ENCODE results near the gene PHF19.
A peak's percentile ranks its signal among the peaks of the same experiment; 100 is the strongest.

Gene PHF19

GRCh38 chr9:120855827-120856670 lies 20.9 kb downstream of the PHF19 start:
- DNase-seq (ENCODE audit: low read depth in 4 of 4, low spot score in 1 of 4) = no peak

GRCh38 chr9:120854596-120855327 lies 22.2 kb downstream of the PHF19 start:
- DNase-seq (ENCODE audit: low read depth in 4 of 4, low spot score in 1 of 4) = no peak

DNA sequence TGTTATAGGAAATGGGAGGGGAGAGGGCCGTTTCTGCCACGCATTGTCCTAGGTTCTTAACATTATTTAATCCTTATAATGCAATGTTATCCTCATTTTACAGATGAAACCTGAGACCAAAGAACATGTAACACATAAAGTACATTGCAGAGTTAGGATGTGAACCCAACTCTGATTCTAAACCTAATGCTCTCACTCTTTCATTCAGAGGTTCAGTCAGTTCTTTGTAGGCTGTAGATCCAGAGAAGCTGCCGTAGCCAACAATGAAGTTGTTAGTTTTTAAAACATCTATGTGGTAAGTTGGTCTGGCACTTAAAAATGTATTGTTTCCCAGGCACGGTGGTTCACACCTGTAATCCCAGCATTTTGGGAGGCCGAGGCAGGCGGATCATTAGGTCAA lies 23.8 kb downstream of the PHF19 start:
- DNase-seq (ENCODE audit: low read depth in 4 of 4, low spot score in 1 of 4) = no peak

GRCh38 chr9:120852240-120853010 lies 24.6 kb downstream of the PHF19 start:
- no peak for DNase-seq (ENCODE audit: low read depth in 4 of 4, low spot score in 1 of 4)

- DNase-seq (ENCODE audit: low read depth in 4 of 4, low spot score in 1 of 4) = no peak
These were observed 25.5 kb downstream of the PHF19 start for GRCh38 chr9:120851449-120851848.

DNA sequence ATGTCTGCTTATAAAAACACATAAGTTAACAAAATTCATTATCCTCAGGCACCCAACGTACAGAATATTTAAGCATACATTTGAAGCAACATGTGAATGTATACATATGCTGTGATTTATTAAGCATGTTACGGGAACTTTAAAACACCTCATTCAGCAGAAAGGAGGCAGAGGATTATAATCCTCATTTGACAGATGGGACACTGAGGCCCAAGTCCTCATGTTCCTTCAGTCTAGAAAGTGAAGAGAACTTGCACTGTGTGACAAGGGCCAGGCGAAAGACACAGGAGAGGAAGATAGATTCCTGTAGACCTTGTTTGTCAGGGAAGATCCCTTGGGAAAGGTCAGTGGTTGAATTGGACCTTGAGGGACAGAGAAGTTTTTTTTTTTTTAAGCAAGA lies 26.7 kb downstream of the PHF19 start:
- no peak for DNase-seq (ENCODE audit: low read depth in 4 of 4, low spot score in 1 of 4)

GRCh38 chr9:120846906-120847305 lies 30.1 kb downstream of the PHF19 start:
- no peak for DNase-seq (ENCODE audit: low read depth in 4 of 4, low spot score in 1 of 4)

DNA sequence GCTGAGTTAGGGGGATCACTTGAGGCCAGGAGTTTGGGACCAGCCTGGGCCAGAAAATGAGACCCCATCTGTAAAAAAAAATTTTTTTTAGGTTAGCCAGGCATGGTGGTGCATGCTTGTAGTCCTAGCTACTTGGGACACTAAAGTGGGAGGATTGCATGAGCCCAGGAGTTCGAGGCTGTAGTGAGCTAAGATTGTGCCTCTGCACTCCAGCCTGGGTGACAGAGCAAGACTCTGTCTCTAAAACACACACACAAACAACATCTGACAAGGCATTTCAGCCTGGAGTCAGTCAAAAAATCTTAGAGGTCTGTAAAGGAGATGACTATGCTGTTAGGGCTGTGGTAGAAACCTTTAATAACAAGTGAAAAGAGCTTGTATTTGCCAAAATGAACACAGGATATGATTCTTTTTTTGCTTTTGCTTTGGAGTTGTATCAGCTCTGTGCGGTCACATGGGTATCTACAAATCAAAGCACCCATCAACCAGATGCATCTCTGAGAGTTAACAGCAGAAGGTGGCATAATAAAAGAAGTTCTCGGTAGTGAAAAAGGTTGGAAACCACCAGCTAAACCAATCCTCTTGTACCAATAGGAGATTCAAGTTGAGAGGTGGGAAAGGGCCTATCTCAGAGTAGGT lies 30.6 kb downstream of the PHF19 start:
- no peak for DNase-seq (ENCODE audit: low read depth in 4 of 4, low spot score in 1 of 4)

- peak in 2 of 4 experiments; percentile 23 to 43 for DNase-seq (ENCODE audit: low read depth in 4 of 4, low spot score in 1 of 4)
These were observed 31.7 kb downstream of the PHF19 start for GRCh38 chr9:120845255-120845654.

DNA sequence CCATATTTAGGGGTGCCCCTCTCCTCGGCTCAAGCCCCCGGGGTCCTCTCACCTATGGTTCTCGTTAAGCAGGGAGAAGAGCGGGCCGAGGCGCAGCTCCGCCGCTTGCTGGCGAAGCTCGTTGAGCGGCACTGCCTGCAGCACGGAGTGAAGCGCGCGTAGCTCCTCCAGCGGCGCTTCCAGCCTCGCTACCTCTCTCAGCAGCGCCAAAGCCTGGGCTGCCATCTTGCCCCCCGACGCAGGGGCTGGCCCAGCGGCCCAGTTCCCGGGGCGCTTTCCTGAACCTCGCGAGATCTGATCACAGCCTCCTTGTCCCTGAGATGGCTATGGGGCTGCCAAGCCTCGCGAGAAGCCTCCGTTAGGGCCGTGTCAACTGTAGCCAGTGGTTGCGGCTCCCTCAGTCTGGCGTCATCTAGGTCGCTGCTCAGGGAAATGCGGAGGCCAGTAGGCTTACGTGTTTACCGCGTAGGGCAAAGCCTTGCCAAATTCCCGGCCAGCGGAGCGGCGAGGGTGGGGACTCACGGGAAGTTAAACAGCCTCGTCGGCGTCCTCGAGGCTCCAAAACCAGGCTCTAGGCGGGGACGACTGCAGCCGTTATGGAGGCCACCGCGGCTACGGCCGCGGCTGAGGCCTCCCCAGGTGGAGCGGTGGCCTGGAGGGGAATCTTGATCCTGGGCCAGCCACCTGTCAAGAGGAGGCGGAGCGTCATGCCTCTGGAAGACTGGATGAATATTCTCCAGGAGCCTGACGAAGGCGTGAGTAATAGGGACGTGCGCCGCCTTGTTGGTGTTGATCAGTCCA lies 34.1 kb downstream of the PHF19 start, which contains the start of gene PSMD5:
TSS of gene PSMD5 (minus strand) at position 238 of the 801 bp plus-strand sequence. CDS start at position 225, 13 bp downstream.
- peak; percentile 76 to 96 (median 84) for DNase-seq (ENCODE audit: low read depth in 4 of 4, low spot score in 1 of 4)

GRCh38 chr9:120841930-120842684 lies 34.9 kb downstream of the PHF19 start:
- DNase-seq (ENCODE audit: low read depth in 4 of 4, low spot score in 1 of 4) = no peak

DNA sequence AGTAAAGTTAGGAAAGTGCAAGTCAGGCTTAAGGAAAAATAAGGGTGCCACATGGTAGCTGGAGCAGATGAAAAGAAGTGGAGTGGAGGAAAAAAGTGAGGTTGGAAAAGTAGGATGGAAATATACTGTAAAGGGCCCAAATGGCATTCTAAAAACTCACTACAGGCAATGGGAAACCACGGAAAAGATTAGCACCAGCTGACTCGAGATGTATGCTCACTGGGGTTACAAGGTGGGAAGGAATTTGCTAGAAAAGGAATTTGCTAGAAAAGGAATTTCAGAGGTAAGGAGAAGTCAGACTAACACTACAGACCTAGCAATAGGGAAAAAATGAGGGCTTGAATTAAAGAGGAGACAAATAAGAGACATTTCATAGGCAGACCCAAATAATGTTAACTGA lies 37.8 kb downstream of the PHF19 start:
- no peak for DNase-seq (ENCODE audit: low read depth in 4 of 4, low spot score in 1 of 4)

DNA sequence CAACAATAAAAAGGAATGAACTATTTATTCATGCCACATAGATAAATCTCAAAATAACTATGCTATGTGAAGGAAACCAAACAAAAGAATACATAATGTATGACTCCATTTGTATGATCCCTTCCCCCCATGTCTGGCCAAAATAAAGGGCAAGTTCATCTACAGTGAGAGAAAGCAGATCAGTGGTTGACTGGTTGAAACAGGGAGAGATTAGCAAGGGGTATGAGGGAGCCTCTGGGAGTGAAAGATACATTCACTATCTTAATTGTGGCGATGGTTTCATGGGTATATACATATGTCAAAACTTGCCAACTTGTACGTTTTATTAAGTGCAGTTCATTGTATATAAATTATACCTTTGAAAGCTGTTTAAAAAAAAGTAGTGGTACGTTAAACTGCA lies 39.1 kb downstream of the PHF19 start:
- DNase-seq (ENCODE audit: low read depth in 4 of 4, low spot score in 1 of 4) = no peak

DNA sequence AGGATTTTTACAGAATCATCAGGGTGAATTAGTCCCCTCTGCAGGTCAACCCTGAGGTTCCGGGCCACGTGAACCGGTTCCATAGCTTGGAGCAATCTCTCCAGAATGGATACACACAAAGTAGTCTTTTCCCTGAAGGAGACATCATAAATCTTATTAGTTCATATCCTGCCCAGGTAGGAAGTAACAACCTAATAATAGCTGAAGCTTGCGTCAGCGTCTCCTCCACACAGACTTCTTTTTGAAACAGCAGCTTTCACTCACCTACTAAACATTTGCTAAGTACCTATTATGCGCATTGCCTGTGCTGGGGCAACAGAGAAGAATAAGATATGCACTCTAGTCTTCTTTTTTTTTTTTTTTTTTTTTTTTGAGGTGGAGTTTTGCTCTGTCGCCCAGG lies 43.7 kb downstream of the PHF19 start:
- DNase-seq (ENCODE audit: low read depth in 4 of 4, low spot score in 1 of 4) = no peak

- DNase-seq (ENCODE audit: low read depth in 4 of 4, low spot score in 1 of 4) = no peak
These were observed 44.2 kb downstream of the PHF19 start for GRCh38 chr9:120832807-120833206.

DNA sequence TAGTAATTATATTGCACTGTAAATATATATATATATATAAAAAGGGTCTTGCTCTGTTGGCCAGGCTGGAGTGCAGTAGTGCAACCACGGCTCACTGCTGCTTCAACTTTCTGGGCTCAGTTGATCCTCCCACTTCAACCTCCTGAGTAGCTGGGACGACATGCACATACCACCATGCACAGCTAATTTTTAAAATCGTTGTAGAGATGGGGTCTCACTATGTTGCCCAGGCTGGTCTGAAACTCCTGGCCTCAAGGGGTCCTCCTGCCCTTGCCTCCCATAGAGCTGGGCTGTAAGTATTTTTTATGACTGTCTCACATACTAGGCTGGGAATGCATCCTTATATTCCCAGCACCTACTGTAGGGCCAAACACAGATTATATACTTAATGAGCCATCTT lies 46.1 kb downstream of the PHF19 start:
- no peak for DNase-seq (ENCODE audit: low read depth in 4 of 4, low spot score in 1 of 4)

DNA sequence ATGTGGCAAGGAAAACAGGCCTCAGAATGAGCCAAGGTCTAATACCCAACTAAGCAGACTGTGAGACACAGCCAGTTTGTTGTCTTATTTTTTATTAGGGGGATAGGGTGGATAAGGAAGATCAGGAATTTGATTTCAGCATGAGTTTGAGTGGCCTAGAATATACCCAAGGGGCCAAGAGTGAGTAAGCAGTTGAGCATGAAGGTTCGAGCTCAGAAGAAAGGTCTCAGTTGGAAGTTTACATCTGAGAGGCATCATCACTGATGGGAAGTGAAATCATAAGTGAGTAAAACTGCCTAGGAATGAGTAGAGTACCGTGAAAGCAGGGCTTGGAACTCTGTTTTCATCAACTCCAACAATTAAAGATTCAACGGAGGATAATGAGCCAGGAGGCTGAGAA lies 46.8 kb downstream of the PHF19 start:
- DNase-seq (ENCODE audit: low read depth in 4 of 4, low spot score in 1 of 4) = no peak

DNA sequence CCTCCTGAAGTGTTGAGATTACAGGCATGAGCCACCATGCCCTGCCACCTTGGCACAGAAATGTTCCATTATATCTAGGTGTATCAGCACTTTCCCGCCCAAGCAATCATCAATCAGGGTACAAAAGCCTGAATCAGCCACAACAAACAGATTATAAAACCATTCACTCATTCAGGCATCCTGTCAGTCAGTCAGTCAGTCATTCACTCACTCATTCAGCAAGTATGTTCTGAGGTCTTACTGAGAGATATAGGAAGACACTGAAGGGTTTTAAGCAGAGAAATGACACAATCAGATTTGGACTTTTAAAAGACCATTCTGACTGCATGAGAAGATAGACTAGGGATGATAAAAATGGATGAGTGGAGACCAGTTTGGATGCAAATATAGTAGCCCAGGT lies 47.3 kb downstream of the PHF19 start:
- no peak for DNase-seq (ENCODE audit: low read depth in 4 of 4, low spot score in 1 of 4)

- DNase-seq (ENCODE audit: low read depth in 4 of 4, low spot score in 1 of 4) = no peak
These were observed 56.9 kb downstream of the PHF19 start for GRCh38 chr9:120820095-120820494.

- DNase-seq (ENCODE audit: low read depth in 4 of 4, low spot score in 1 of 4) = no peak
These were observed 58.4 kb downstream of the PHF19 start for GRCh38 chr9:120818595-120818994.

All from stimulated activated CD4-positive, alpha-beta T cell treated with anti-CD3 and anti-CD28 coated beads, Interleukin-1b, Interleukin-23, amount 100 ng/mL, for 24 hours (primary cell).